Esophagus (tissue), 2 donors: ENCODE measurements around the gene AP4E1. TPM values are rescaled to one million over a fixed set of nuclear protein-coding genes. Genes with fewer than 3 reads are reported as not detected.
"Not testable (repeated sequence)": the region's sequence is repeated elsewhere in the genome, so short reads cannot be mapped to it uniquely, and the experiment has no call there.

Experiments
- H3K27ac ChIP-seq, 2 donors: one replicate each; pipeline ENCODE4 v1.5.1; 2013; ENCODE audit warnings: low read depth in 2 of 2, mild to moderate bottlenecking in 2 of 2, inconsistent platforms in 1 of 2, low read length in 1 of 2, moderate library complexity in 1 of 2
- H3K27me3 ChIP-seq, 2 donors: one replicate each; pipeline ENCODE4 v1.6.1; 2013; ENCODE audit warnings: low read length in 2 of 2, control low read depth in 1 of 2, mild to moderate bottlenecking in 1 of 2; ENCODE audit not compliant: insufficient read depth in 2 of 2, control insufficient read depth in 1 of 2
- H3K36me3 ChIP-seq, 2 donors: one replicate each; pipeline ENCODE4 v1.6.1; 2013; ENCODE audit warnings: low read length in 1 of 2; ENCODE audit not compliant: control insufficient read depth in 2 of 2, insufficient read depth in 2 of 2
- H3K4me1 ChIP-seq, 2 donors: one replicate each; pipeline ENCODE4 v1.6.1; 2013; ENCODE audit warnings: low read length in 1 of 2; ENCODE audit not compliant: control insufficient read depth in 2 of 2, insufficient read depth in 2 of 2
- H3K4me3 ChIP-seq, 2 donors: one replicate each; pipeline ENCODE4 v1.5.1; 2013; ENCODE audit warnings: low read length in 2 of 2, mild to moderate bottlenecking in 2 of 2, low read depth in 1 of 2, moderate library complexity in 1 of 2
- H3K9me3 ChIP-seq, 2 donors: one replicate each; pipeline ENCODE4 v1.6.1; 2013; ENCODE audit warnings: mild to moderate bottlenecking in 2 of 2, low read depth in 1 of 2, low read length in 1 of 2, moderate library complexity in 1 of 2; ENCODE audit not compliant: control insufficient read depth in 2 of 2, insufficient read depth in 1 of 2
- WGBS, 2 donors: extraction: QIAGEN DNeasy Blood & Tissue Kit; methylation state at CpG; one replicate each; pipeline ENCODE4 v1.1.7; 2013; 5-methylcytosine and 5-hydroxymethylcytosine counted together
- polyA plus RNA-seq, 2 donors: library from polyadenylated mRNA; stranded (reverse); fragments of 200-250 nt; gene quantifications; one replicate each; pipeline ENCODE4 v1.2.3, GENCODE V29; 2013
- donor health status: healthy with polysubstance abuse.
- donor health status: Bipolar disorder and iron deficiency.

The AP4E1 gene
- polyA plus RNA-seq, 2 donors = 2.8 to 3.8 TPM

- WGBS, 2 donors = 93% methylated on average over 1 of the region's 1 CpG
- peaks cover 0 to 2% of the 10 kb centered on the region in 2 donors for H3K36me3 ChIP-seq
- no peak overlapping the region for H3K4me3 ChIP-seq
- H3K27me3 ChIP-seq = no peaks in the 10 kb centered on the region
- H3K9me3 ChIP-seq = no peaks in the 10 kb centered on the region
- no peak overlapping the region for H3K27ac ChIP-seq
- no peaks in the 10 kb centered on the region for H3K4me1 ChIP-seq
Measured at GRCh38 chr15:51023499-51023898, 115.0 kb downstream of the AP4E1 start.

- WGBS, 2 donors = 40 to 48% methylated on average over 4 of the region's 4 CpGs
- H3K9me3 ChIP-seq = no peaks in the 10 kb centered on the region
- H3K4me3 ChIP-seq = peak overlapping the region in 1 of 2 donors; percentile 3
- H3K4me1 ChIP-seq = peaks cover 0 to 1% of the 10 kb centered on the region in 2 donors
- peak overlapping the region; percentile 95 to 96 for H3K27ac ChIP-seq
- H3K27me3 ChIP-seq = no peaks in the 10 kb centered on the region
- H3K36me3 ChIP-seq = peaks cover 0 to 2% of the 10 kb centered on the region in 2 donors
Measured at GRCh38 chr15:51024735-51025453, 116.4 kb downstream of the AP4E1 start.

- H3K27ac ChIP-seq = peak overlapping the region; percentile 95 to 96
- peaks cover 2 to 7% of the 10 kb centered on the region in 2 donors for H3K4me1 ChIP-seq
- H3K4me3 ChIP-seq = no peak overlapping the region
- no peaks in the 10 kb centered on the region for H3K27me3 ChIP-seq
- H3K36me3 ChIP-seq = peaks cover 0 to 2% of the 10 kb centered on the region in 2 donors
- no peaks in the 10 kb centered on the region for H3K9me3 ChIP-seq
- 54 to 61% methylated on average over 3 of the region's 3 CpGs for WGBS, 2 donors
Measured at GRCh38 chr15:51025454-51025846, 117.0 kb downstream of the AP4E1 start.

GRCh38 chr15:51030649-51031316, 122.3 kb downstream of the AP4E1 start:
- 46 to 69% methylated on average over 6 of the region's 6 CpGs for WGBS, 2 donors
- Histone ChIP-seq H3K4me1 (peaks cover 3 to 15% of the 10 kb centered on the region in 2 donors), H3K36me3 (no peaks in the 10 kb centered on the region), H3K9me3 (no peaks in the 10 kb centered on the region), H3K4me3 (no peak overlapping the region), H3K27ac (peak overlapping the region; percentile 74 to 82), H3K27me3 (no peaks in the 10 kb centered on the region)

- not testable (repeated sequence) for H3K4me3 ChIP-seq, H3K4me1 ChIP-seq, H3K36me3 ChIP-seq, H3K27ac ChIP-seq, H3K27me3 ChIP-seq, H3K9me3 ChIP-seq
- WGBS, 2 donors = 89 to 90% methylated on average over 13 of the region's 13 CpGs
Measured at GRCh38 chr15:51037474-51037873, 129.0 kb downstream of the AP4E1 start.

- 69 to 77% methylated on average over 7 of the region's 7 CpGs for WGBS, 2 donors
- Histone ChIP-seq H3K36me3 (no peaks in the 10 kb centered on the region), H3K4me1 (peaks cover 3 to 8% of the 10 kb centered on the region in 2 donors), H3K27ac (no peak overlapping the region), H3K27me3 (no peaks in the 10 kb centered on the region), H3K4me3 (no peak overlapping the region), H3K9me3 (no peaks in the 10 kb centered on the region)
Measured at GRCh38 chr15:51038162-51038973, 129.9 kb downstream of the AP4E1 start.

- H3K9me3 ChIP-seq = no peaks in the 10 kb centered on the region
- peaks cover 3 to 8% of the 10 kb centered on the region in 2 donors for H3K4me1 ChIP-seq
- H3K27me3 ChIP-seq = no peaks in the 10 kb centered on the region
- no peak overlapping the region for H3K27ac ChIP-seq
- no peaks in the 10 kb centered on the region for H3K36me3 ChIP-seq
- WGBS, 2 donors = 100% methylated on average over 2 of the region's 2 CpGs
- H3K4me3 ChIP-seq = no peak overlapping the region
Measured at GRCh38 chr15:51038974-51039319, 130.5 kb downstream of the AP4E1 start.

- no peaks in the 10 kb centered on the region for H3K36me3 ChIP-seq
- no peaks in the 10 kb centered on the region for H3K27me3 ChIP-seq
- 59 to 62% methylated on average over 4 of the region's 4 CpGs for WGBS, 2 donors
- H3K9me3 ChIP-seq = no peaks in the 10 kb centered on the region
- no peak overlapping the region for H3K4me3 ChIP-seq
- H3K27ac ChIP-seq = peak overlapping the region in 1 of 2 donors; percentile 26
- H3K4me1 ChIP-seq = no peaks in the 10 kb centered on the region
Measured at GRCh38 chr15:51044037-51044727, 135.7 kb downstream of the AP4E1 start.

- Histone ChIP-seq H3K4me1 (no peaks in the 10 kb centered on the region), H3K27me3 (no peaks in the 10 kb centered on the region), H3K4me3 (no peak overlapping the region), H3K27ac (no peak overlapping the region), H3K36me3 (no peaks in the 10 kb centered on the region), H3K9me3 (no peaks in the 10 kb centered on the region)
- WGBS, 2 donors = 94 to 95% methylated on average over 2 of the region's 2 CpGs
Measured at GRCh38 chr15:51046016-51046415, 137.5 kb downstream of the AP4E1 start.
